HFFc6 (cell line): ENCODE results near the gene CD2AP. TPM values are rescaled to one million over a fixed set of nuclear protein-coding genes. Genes with fewer than 3 reads are reported as not detected.

ENCODE experiments used
- DNase-seq: peaks from one replicate; pipeline ENCODE4 v3.0.0-alpha.2; 2018
- H3K27ac Mint-ChIP-seq: 2 replicates; pipeline ENCODE4 v1.8.0; 2020; ENCODE audit warnings: mild to moderate bottlenecking, mixed read lengths
- H3K27me3 Mint-ChIP-seq: 2 replicates; pipeline ENCODE4 v1.8.0; 2021; ENCODE audit warnings: mild to moderate bottlenecking, moderate library complexity, mixed read lengths; ENCODE audit not compliant: insufficient read depth
- H3K36me3 Mint-ChIP-seq: 2 replicates; pipeline ENCODE4 v1.8.0; 2021; ENCODE audit warnings: low read depth, mixed read lengths
- H3K4me1 Mint-ChIP-seq: 2 replicates; pipeline ENCODE4 v1.8.0; 2020; ENCODE audit warnings: low read depth, mixed read lengths
- H3K4me3 Mint-ChIP-seq: 2 replicates; pipeline ENCODE4 v1.8.0; 2020; ENCODE audit warnings: mild to moderate bottlenecking, moderate library complexity, mixed read lengths
- H3K9me3 Mint-ChIP-seq: 2 replicates; pipeline ENCODE4 v1.8.0; 2020; ENCODE audit warnings: mild to moderate bottlenecking, mixed read lengths
- long read RNA-seq: library from polyadenylated mRNA; unstranded; transcript quantifications from one replicate; pipeline ENCODE4 v2.0.0, GENCODE V29; 2019
- total RNA-seq, 6 experiments: library from RNA; stranded (reverse); fragmentation: NEBNext Ultra II Directional; extraction: Animal tissue kit (Norgen Biotek cat#: 25700); gene quantifications; 2 replicates in 1 of 6; 3 replicates in 5 of 6; pipeline ENCODE4 v1.2.3, GENCODE V29; 2021
- TF ChIP-seq, protein P1 (sequence below): fragments of 200-600 bp; sonication (generic); IDR thresholded peaks from 2 replicates; pipeline ENCODE4 v1.5.0; 2021; ENCODE audit warnings: antibody characterized with exemption, mild to moderate bottlenecking

CD2AP gene, protein sequence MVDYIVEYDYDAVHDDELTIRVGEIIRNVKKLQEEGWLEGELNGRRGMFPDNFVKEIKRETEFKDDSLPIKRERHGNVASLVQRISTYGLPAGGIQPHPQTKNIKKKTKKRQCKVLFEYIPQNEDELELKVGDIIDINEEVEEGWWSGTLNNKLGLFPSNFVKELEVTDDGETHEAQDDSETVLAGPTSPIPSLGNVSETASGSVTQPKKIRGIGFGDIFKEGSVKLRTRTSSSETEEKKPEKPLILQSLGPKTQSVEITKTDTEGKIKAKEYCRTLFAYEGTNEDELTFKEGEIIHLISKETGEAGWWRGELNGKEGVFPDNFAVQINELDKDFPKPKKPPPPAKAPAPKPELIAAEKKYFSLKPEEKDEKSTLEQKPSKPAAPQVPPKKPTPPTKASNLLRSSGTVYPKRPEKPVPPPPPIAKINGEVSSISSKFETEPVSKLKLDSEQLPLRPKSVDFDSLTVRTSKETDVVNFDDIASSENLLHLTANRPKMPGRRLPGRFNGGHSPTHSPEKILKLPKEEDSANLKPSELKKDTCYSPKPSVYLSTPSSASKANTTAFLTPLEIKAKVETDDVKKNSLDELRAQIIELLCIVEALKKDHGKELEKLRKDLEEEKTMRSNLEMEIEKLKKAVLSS
- 10 to 100 TPM; 18.1 to 23.0 (median 20.9) TPM for total RNA-seq
- long read RNA-seq, full-length matches to known transcripts = 6 of 22 reads
- long read RNA-seq, partial matches to known transcripts = 9 of 22 reads
- long read RNA-seq, other reads (novel, unspliced or antisense) = 7 of 22 reads

DNA sequence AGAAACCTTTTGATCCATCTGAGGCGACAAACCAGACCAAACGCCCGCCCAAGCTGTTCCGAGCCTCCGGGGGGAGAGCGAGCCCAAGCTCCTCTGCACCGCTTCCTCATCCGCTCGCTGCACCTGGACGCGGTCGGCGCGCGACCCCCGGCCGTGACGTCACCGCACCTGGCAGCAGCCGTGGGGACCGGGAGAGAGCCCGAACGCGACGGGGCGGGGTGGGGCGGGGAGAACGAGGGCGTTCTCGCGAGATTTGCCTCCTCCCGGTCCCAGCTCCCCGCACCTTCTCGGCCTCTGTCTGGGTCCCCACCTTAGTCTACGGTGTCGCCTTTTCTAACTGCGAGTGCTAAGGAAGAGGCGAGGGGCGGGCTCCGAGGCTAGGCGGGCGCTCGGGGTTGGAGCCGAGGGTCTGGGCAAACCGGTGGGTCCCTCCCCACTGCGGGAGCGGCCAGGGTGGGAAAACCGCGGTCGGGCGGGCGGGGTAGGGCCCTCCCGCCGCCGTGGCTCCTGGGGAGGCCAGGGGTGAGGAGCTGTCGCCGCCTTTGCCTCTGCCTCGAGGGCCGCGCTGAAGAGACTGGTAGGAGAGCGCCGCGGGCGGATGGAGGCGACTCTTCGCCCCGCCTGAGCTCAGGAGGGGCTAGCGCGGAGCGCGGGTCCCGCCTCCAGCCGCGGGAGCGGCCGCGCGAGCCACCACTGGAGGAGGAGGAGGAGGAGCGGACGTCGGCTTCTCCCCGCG is at the start of gene CD2AP:
Gene CD2AP (plus strand): TSS at position 293 of the 736 bp plus-strand sequence. CDS start 456 bp downstream, outside the sequence.
- Mint-ChIP-seq H3K27me3 (no peaks in the 10 kb centered on the region), H3K36me3 (peaks cover 5% of the 10 kb centered on the region; the same call in 1 of the 2 replicates), H3K4me1 (peaks cover 32% of the 10 kb centered on the region), H3K4me3 (peak within 1 kb of the TSS; percentile 100), H3K27ac (peak within 1 kb of the TSS; percentile 92), H3K9me3 (no peaks in the 10 kb centered on the region)
- DNase-seq = peak; percentile 46
- TF ChIP-seq, protein P1, sequence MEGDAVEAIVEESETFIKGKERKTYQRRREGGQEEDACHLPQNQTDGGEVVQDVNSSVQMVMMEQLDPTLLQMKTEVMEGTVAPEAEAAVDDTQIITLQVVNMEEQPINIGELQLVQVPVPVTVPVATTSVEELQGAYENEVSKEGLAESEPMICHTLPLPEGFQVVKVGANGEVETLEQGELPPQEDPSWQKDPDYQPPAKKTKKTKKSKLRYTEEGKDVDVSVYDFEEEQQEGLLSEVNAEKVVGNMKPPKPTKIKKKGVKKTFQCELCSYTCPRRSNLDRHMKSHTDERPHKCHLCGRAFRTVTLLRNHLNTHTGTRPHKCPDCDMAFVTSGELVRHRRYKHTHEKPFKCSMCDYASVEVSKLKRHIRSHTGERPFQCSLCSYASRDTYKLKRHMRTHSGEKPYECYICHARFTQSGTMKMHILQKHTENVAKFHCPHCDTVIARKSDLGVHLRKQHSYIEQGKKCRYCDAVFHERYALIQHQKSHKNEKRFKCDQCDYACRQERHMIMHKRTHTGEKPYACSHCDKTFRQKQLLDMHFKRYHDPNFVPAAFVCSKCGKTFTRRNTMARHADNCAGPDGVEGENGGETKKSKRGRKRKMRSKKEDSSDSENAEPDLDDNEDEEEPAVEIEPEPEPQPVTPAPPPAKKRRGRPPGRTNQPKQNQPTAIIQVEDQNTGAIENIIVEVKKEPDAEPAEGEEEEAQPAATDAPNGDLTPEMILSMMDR = no peak; the same call in 1 of the 2 replicates

DNA sequence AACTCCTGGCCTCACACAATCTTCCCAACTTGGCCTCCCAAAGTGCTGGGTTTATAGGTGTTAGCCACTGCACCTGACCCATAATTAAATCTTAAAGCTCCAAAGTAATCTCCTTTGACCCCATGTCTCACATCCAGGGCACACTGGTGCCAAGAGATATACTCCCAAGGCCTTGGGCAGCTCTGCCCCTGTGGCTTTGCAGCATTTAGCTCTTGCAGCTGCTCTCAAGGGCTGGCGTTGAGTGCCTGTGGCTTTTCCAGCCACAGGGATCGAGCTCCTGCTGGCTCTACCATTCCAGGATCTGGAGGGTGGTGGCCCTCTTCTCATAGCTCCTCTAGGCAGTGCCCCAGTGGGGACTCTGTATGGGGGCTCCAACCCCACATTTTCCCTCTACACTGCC is 49.3 kb upstream of the CD2AP start:
- Mint-ChIP-seq H3K9me3 (no peaks in the 10 kb centered on the region), H3K4me1 (no peaks in the 10 kb centered on the region), H3K27ac (no peak overlapping the region), H3K36me3 (no peaks in the 10 kb centered on the region), H3K4me3 (no peak overlapping the region), H3K27me3 (peaks cover 1% of the 10 kb centered on the region)
- TF ChIP-seq, protein P1 = no peak
- DNase-seq = no peak

DNA sequence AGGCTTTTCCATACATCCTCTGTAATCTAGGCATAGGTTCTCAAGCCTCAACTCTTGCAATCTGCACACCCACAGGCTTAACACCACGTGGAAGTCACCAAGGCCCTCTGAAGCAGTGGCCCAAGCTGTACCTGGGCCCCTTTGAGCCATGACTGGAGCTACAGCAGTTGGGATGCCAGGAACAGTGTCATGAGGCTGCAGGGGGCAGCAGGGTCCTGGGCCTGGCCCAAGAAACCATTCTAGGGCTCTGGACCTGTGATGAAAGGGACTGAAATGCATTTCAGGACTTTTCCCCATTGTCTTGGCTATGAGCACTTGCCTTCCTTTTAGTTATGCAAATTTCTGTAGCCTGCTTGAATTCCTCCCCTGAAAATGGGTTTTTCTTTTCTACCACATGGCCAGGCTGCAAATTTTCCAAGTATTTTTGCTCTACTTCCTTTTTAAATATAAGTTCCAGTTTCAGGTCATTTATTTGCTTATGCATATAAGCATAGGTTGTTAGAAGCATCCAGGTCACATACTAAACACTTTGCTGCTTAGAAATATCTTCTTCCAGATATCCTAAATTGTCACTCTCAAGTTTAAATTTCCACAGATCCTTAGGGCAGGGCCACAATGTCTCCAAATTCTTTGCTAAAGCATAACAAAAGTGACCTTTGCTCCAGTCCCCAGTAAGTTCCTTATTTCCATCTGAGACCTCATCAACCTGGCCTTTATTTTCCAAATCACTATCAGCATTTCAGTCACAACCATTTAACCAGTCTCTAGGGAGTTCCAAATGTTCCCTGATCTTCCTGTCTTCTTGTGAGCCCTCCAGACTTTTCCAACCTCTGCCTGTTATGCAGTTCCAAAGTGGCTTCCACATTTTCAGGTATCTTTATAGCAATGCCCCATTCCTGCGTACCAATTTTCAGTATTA is 48.6 kb upstream of the CD2AP start:
- no peaks in the 10 kb centered on the region for H3K36me3 Mint-ChIP-seq
- no peak overlapping the region for H3K27ac Mint-ChIP-seq
- H3K27me3 Mint-ChIP-seq = peaks cover 1% of the 10 kb centered on the region
- TF ChIP-seq, protein P1 = no peak
- DNase-seq = no peak
- no peaks in the 10 kb centered on the region for H3K9me3 Mint-ChIP-seq
- H3K4me1 Mint-ChIP-seq = no peaks in the 10 kb centered on the region
- H3K4me3 Mint-ChIP-seq = no peak overlapping the region

DNA sequence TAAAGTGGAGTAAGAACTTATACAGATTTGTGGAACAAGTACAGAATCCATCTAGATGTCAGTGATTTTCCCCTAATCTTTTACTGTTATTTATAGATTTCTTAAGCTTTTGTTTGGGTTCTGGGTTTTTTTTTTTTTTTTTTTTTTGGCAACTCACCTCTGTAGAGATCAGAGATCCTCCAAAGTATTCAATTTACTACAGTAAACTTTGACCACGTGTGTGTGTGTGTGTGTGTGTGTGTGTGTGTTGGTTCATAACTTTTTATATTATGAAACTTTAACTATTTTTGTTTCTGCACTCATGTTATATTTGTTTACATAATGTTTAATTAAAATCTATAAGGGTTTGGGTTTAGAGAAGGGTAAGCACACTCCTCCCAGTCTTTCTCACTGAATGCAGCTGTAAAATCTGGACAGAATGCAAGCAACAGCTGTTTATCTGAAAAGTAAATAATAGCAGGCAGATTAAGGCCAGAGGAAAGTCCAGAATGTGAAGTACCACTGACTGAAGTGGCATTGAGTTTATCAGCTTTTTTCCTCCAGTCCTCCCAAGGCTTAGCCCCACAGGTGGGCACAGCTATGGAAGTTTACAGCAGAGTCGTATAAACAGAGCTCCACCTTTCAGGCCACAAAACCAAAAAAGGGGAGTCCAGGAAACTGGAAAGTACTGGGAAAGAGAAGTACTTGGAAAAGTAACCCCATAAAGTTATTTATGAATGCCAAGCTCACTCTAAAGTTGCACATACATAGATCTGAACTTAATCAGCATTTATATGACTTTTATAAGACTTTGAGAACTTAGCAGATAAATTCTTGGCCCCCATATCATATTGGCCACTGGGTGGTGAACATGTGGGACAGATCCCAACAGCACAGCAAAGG is 43.0 kb upstream of the CD2AP start:
- no peak overlapping the region for H3K27ac Mint-ChIP-seq
- no peaks in the 10 kb centered on the region for H3K9me3 Mint-ChIP-seq
- H3K4me3 Mint-ChIP-seq = no peak overlapping the region
- peaks cover 4% of the 10 kb centered on the region for H3K27me3 Mint-ChIP-seq
- no peak for DNase-seq
- no peaks in the 10 kb centered on the region for H3K4me1 Mint-ChIP-seq
- TF ChIP-seq, protein P1 = no peak
- no peaks in the 10 kb centered on the region for H3K36me3 Mint-ChIP-seq
